ENCODE measurements around the gene PPP4R3A.

PPP4R3A gene

DNA sequence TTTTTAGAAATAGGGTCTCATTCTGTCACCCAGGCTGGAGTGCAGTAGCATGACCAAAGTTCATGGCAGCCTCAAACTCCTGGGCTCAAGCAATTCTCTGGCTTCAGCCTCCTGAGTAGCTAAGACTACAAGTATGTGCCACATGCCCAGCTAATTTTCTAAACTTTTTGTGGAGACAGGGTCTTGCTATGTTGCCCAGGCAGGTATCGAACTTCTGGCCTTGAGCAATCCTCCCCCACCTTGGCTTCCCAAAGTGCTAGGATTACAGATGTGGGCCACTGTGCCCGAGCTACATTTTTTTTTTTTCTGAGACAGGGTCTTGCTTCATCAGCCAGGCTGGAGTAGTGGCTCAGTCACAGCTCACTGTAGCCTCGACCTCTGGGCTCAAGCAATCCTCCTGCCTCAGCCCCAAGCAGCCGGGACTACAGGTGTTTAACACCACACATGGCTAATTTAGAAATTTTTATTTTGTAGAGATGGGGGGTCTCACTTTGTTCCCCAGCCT lies 7.1 kb downstream of the PPP4R3A start:
- DNase-seq, result no peak

- DNase-seq, result no peak
These were observed 7.9 kb downstream of the PPP4R3A start for GRCh38 chr14:91501951-91502930.

- DNase-seq, result no peak
These were observed 8.8 kb downstream of the PPP4R3A start for GRCh38 chr14:91501348-91501747.

- no peak for DNase-seq
These were observed 13.3 kb downstream of the PPP4R3A start for GRCh38 chr14:91496790-91497189.

- DNase-seq, result peak in 1 of 5 experiments; percentile 63
These were observed 15.6 kb downstream of the PPP4R3A start for GRCh38 chr14:91494392-91495065.

DNA sequence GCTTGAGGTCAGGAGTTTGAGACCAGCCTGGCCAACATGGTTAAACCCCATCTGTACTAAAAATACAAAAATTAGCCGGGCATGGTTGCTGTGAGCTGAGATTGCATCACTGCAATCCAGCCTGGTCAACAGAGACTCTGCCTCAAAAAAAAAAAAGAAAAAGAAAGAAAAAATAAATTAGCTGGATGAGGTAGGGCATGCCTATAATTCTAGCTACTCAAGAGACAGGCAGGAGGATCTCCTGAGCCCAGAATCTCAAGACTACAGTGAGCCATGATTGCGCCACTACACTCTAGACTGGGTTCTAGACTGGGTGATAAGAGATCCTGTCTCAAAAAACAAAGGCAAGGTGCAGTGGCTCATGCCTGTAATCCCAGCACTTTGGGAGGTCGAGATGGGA lies 16.9 kb downstream of the PPP4R3A start:
- no peak for DNase-seq

- DNase-seq, result no peak
These were observed 25.4 kb downstream of the PPP4R3A start for GRCh38 chr14:91484744-91485143.

DNA sequence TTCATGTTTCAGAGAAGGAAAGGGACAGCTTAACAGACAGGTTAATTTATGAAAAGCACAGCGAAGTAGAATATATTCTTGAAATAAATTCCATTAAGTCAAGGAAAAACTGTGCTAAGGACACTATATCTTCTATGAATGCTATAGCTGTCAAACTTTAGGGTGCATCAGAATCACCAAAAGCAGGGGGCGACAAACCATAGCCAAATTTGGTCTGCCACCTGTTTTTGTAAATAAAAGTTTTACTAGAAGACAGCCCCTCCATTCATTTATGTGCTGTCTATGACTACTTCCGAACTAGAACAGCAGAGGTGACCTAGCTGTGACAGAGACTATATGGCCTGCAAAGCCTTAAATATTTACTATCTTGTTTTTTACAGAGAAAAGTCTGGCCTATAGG lies 25.9 kb downstream of the PPP4R3A start:
- peak in 1 of 5 experiments; percentile 12 for DNase-seq

DNA sequence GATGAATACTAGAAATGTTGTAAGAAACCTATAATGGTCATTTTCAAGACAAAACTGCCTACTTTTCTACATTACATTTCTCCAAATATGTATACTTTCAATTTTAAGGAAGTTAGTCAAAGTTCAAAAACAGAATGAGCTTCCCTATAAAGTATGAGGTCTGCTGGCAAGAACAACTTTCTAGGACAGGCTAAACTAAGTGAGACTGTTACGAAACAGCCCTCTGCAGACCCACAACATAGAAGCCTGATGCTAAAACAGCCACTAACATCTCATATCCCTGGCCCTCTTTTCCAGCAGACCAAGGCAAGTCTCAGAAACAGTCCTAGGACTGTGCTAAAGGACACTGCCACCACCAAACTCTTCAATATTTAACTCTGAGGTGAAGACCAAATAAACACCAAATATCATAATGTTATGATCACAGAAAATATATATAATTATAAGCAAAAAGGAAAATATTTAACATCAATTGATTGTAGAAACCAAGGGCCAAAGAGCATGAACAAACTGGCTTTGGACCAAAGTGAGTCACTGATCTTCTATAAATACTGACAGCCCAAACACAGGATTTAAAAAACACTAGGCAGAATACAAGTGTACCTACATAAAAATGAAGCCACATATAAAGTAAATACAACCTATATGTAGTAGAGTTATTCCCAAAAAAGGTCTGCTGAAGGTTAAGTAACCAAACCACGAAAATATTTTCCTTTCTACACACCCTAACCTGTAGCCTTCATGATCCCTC lies 27.7 kb downstream of the PPP4R3A start:
- DNase-seq, result no peak

GRCh38 chr14:91477388-91477787 lies 32.7 kb downstream of the PPP4R3A start:
- no peak for DNase-seq

DNA sequence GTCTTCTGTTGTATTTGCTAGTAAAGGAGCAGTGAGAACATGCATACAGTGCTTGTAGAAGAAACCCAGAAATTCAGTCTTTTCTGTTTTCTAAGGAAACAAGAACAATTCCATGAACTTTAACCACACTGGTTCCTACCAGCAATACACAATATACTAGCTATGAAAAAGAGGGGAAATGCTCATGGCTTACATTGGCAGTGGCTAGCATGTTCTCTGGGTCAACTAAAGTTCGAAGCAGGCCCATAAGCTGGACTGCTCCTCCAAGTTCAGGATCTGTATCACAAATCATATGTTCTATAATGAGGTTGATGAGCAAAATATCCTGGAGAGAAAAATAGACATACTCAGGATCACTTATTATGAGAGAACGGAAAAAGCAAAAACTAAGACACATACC lies 37.1 kb downstream of the PPP4R3A start:
- DNase-seq, result no peak

- peak in 1 of 5 experiments; percentile 27 for DNase-seq
These were observed 39.9 kb downstream of the PPP4R3A start for GRCh38 chr14:91470216-91470615.

- DNase-seq, result no peak
These were observed 43.9 kb downstream of the PPP4R3A start for GRCh38 chr14:91466192-91466591.

DNA sequence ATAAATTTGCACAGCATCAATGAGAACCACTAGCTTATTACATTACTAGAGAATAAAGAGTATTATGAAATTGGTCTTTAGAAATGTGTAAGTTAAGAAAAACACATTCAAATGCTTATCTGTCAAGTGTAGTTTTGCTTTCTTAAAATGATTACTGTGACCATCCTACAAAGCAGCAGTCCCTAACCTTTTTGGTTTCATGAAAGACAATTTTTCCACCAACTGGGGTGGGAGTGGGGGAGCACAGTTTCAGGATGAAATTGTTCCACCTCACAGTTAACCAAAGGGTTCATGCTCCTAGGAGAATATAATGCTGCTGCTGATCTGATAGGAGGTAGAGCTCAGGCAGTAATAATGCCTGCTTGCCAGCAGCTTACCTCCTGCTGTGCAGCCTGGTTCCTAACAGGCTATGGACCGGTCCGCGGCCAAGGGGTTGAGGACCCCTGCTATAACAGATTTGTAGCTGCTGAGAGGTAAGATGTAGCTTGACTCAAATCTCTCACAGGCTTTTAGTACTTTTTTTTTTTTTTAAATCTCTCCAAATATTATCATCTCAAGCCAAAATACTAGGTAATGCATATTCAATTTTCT lies 45.4 kb downstream of the PPP4R3A start:
- DNase-seq, result no peak

DNA sequence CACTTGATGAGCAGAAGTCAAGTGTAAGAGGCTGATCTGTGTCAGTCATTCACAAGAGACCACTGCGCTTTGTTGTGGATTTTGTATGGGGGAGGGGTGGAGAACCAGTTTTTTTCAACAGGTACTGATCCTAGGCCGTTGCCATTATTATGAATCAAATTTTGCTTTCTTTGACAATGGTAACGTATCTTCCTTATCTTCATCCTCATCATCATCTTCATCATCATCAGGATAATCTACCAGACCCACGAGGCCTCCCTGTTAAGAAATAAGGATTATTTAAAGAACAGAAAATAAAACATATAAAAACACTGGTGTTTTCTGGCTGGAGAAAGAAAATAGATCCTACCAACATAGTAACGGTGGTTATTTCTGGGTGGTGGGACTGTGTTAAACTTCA lies 51.5 kb downstream of the PPP4R3A start:
- no peak for DNase-seq

- no peak for DNase-seq
These were observed 53.8 kb downstream of the PPP4R3A start for GRCh38 chr14:91456283-91456682.

- DNase-seq, result no peak
These were observed 55.5 kb downstream of the PPP4R3A start for GRCh38 chr14:91454580-91454979.

- DNase-seq, result no peak
These were observed 56.0 kb downstream of the PPP4R3A start for GRCh38 chr14:91454155-91454554.

- no peak for DNase-seq
These were observed 56.4 kb downstream of the PPP4R3A start for GRCh38 chr14:91453744-91454143.

DNA sequence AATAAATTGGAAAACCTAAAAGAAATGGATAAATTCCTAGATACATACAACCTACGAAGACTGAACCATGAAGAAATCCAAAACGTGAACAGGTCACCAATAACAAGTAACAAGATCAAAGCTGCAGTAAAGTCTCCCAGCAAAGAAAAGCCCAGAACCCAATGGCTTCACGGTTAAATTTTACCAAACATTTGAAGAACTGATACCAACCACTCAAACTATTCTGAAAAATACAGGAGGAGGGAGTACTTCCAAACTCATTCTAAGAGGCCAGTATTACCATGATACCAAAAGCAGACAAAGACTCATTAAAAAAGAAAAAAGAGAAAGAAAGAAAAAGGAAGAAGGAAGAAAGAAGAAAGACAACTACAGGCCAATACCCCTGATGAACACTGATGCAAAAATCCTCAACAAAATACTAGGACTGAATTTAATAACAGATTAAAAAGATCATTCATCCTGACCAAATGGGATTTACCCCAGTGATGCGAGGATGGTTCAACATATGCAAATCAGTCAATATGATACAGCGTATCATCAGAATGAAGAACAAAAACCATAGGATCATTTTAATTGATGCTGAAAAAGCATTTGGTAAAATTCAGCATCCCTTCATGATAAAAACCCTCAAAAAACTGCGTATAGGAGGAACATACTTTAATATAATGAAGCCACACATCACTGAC lies 65.6 kb downstream of the PPP4R3A start:
- no peak for DNase-seq

GRCh38 chr14:91439345-91439744 lies 70.8 kb downstream of the PPP4R3A start:
- no peak for DNase-seq

- no peak for DNase-seq
These were observed 71.3 kb downstream of the PPP4R3A start for GRCh38 chr14:91438845-91439244.
